Iris pigment epithelial cell (primary cell): ENCODE measurements around the gene SSBP3.
"Not testable (repeated sequence)": the region's sequence is repeated elsewhere in the genome, so short reads cannot be mapped to it uniquely, and the experiment has no call there.

ENCODE experiments used
- DNase-seq: peaks from one replicate; pipeline ENCODE4 v3.0.0-alpha.2; 2011; ENCODE audit warnings: low read depth

The SSBP3 gene

GRCh38 chr1:54348700-54349021 lies 57.5 kb downstream of the SSBP3 start:
- DNase-seq: no peak

- DNase-seq: no peak
Measured at GRCh38 chr1:54347955-54348699, 58.1 kb downstream of the SSBP3 start.

GRCh38 chr1:54347261-54347954 lies 58.8 kb downstream of the SSBP3 start:
- DNase-seq: no peak

- DNase-seq: not testable (repeated sequence)
Measured at GRCh38 chr1:54345548-54345947, 60.6 kb downstream of the SSBP3 start.

GRCh38 chr1:54345116-54345515 lies 61.1 kb downstream of the SSBP3 start:
- DNase-seq: no peak

GRCh38 chr1:54342742-54343687 lies 63.2 kb downstream of the SSBP3 start:
- no peak for DNase-seq

GRCh38 chr1:54342288-54342687 lies 63.9 kb downstream of the SSBP3 start:
- DNase-seq: no peak

GRCh38 chr1:54341763-54342162 lies 64.4 kb downstream of the SSBP3 start:
- no peak for DNase-seq

GRCh38 chr1:54340878-54341277 lies 65.3 kb downstream of the SSBP3 start:
- no peak for DNase-seq

- no peak for DNase-seq
Measured at GRCh38 chr1:54340434-54340833, 65.8 kb downstream of the SSBP3 start.

GRCh38 chr1:54339126-54339525 lies 67.1 kb downstream of the SSBP3 start:
- DNase-seq: no peak

GRCh38 chr1:54338464-54338863 lies 67.7 kb downstream of the SSBP3 start:
- no peak for DNase-seq

- DNase-seq: peak; percentile 59
Measured at GRCh38 chr1:54337928-54338327, 68.3 kb downstream of the SSBP3 start.

- no peak for DNase-seq
Measured at GRCh38 chr1:54337034-54337433, 69.2 kb downstream of the SSBP3 start.

- DNase-seq: no peak
Measured at GRCh38 chr1:54336116-54336515, 70.1 kb downstream of the SSBP3 start.

- peak; percentile 91 for DNase-seq
Measured at GRCh38 chr1:54335755-54336108, 70.5 kb downstream of the SSBP3 start.

GRCh38 chr1:54335011-54335754 lies 71.0 kb downstream of the SSBP3 start:
- peak; percentile 88 for DNase-seq

GRCh38 chr1:54332781-54333585 lies 73.2 kb downstream of the SSBP3 start:
- no peak for DNase-seq

- no peak for DNase-seq
Measured at GRCh38 chr1:54331843-54332463, 74.2 kb downstream of the SSBP3 start.

GRCh38 chr1:54331091-54331772 lies 75.0 kb downstream of the SSBP3 start:
- no peak for DNase-seq
